SK-N-SH treated with all-trans-retinoic acid at 6 μM for 48 hours (cell line): Measurements from ENCODE around the gene ZNF423.

Experiments
- ARNTL ChIP-seq: fragments of 450-650 bp; formaldehyde crosslinking; IDR thresholded peaks from 2 replicates; pipeline ENCODE4 v1.5.0; 2020; ENCODE audit warnings: low read depth, mild to moderate bottlenecking, moderate library complexity, borderline replicate concordance
- CREB5 ChIP-seq: fragments of 250-450 bp; sonication (Bioruptor Pico); IDR thresholded peaks from 2 replicates; pipeline ENCODE4 v1.5.1; 2020; ENCODE audit warnings: low read depth, mild to moderate bottlenecking, moderate library complexity
- OSR1 ChIP-seq: fragments of 250-450 bp; sonication (Bioruptor Pico); IDR thresholded peaks from 2 replicates; pipeline ENCODE4 v1.8.0; 2022; ENCODE audit warnings: moderate library complexity, mild to moderate bottlenecking, inconsistent platforms
- RARB ChIP-seq: fragments of 250-450 bp; sonication (Bioruptor Pico); IDR thresholded peaks from 2 replicates; pipeline ENCODE4 v1.8.0; 2021; ENCODE audit warnings: mild to moderate bottlenecking, moderate library complexity
- TCF4 ChIP-seq: fragments of 250-450 bp; sonication (Bioruptor Pico); IDR thresholded peaks from 2 replicates; pipeline ENCODE4 v1.8.0; 2021; ENCODE audit warnings: mild to moderate bottlenecking, moderate library complexity, borderline replicate concordance
- TOX ChIP-seq: fragments of 250-450 bp; sonication (Bioruptor Pico); IDR thresholded peaks from 2 replicates; pipeline ENCODE4 v1.8.0; 2021; ENCODE audit warnings: mild to moderate bottlenecking, moderate library complexity, borderline replicate concordance
- TSHZ2 ChIP-seq: fragments of 250-450 bp; sonication (Bioruptor Pico); IDR thresholded peaks from 2 replicates; pipeline ENCODE4 v1.5.0; 2020; ENCODE audit warnings: mild to moderate bottlenecking, moderate library complexity
- ZFP3 ChIP-seq: fragments of 250-450 bp; sonication (Bioruptor Pico); IDR thresholded peaks from 2 replicates; pipeline ENCODE4 v1.5.0; 2020; ENCODE audit warnings: mild to moderate bottlenecking, moderate library complexity

DNA sequence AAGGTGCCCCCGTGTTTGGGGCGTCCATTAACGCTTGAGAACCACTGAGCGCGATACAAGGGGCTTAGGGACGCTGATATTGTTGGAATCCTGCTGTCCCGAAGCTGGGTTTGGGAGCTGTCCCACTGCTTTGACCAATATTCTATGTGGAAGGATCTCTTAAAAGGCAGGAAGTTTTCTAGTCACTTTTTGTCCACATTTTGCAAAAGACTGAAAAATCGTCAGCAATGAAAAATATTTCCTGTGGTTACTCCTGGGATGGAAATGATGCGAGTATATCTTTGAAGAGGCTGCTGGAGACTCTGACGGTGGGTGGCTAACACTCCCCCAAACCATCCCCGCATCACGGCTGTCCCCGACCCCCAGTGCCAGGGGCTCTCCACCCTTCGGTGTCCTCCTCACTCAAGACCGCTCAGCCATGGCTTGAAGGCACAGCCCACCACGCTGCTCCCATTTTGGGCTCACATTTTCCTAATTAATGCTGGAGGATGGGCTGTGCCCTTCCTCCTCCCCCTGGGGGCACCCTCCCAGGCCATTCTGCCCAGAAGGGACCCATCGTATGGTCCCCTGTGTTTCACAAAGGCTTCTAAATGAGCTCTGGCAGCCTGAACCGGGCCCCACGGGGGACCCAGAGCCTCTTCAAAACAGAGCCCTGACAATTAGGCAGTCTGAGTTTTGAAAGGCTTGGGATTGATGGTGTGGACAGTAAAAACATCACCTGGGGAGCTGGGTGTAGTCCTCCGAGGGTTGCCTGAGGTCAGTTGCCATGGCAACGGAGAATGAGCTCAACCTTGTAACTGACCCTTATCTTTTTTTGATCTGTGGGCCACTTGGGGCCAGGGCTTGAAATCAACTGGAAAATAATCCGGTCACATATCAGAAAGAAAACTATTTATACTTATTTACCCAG, 323.7 kb downstream of the ZNF423 start:
- TF ChIP-seq TSHZ2 = no peak
- TF ChIP-seq CREB5 (CRISPR knock-in tag) = no peak
- no peak for TF ChIP-seq RARB (CRISPR knock-in tag)
- no peak for TF ChIP-seq TOX (CRISPR knock-in tag)
- no peak for TF ChIP-seq OSR1 (CRISPR knock-in tag)
- no peak for TF ChIP-seq TCF4 (CRISPR knock-in tag)
- no peak for TF ChIP-seq ARNTL (CRISPR knock-in tag)
- TF ChIP-seq ZFP3 (CRISPR knock-in tag) = no peak
